Panc1 (cell line): ENCODE measurements around the gene TTLL11. TPM values are rescaled to one million over a fixed set of nuclear protein-coding genes. Genes with fewer than 3 reads are reported as not detected.

Experiments used
- ATAC-seq: fragments of 200-7000 bp; cut with Tn5 transposase; 2 replicates; pipeline ENCODE4 v1.9.1; 2020; ENCODE audit warnings: mild to moderate bottlenecking, moderate library complexity
- BruUV-seq: library from RNA; stranded (reverse); fragments of 400-500 nt; replicated peaks from 2 replicates; lab custom pipeline; 2021; lab: Mats Ljungman, UMichigan
- CTCF ChIA-PET: fragments of 300-600 bp; sonication (Branson Sonifier 250); formaldehyde crosslinking; loops from one replicate; lab custom pipeline; 2022; ENCODE audit warnings: antibody characterized with exemption; lab: Charles Lee
- POLR2A ChIA-PET: fragments of 300-600 bp; sonication (Branson Sonifier 250); formaldehyde crosslinking; loops from one replicate; lab custom pipeline; 2022; ENCODE audit warnings: antibody characterized with exemption; lab: Charles Lee
- DNase-seq: peaks from one replicate; pipeline ENCODE4 v3.0.0-alpha.2; 2010; ENCODE audit warnings: low read depth, low spot score
- H3K27ac ChIP-seq: 2 replicates; pipeline ENCODE4 v1.5.1; 2011; ENCODE audit warnings: mild to moderate bottlenecking, low read length, inconsistent platforms
- H3K27me3 ChIP-seq: fragments of 200-500 bp; sonication (Bioruptor generic); 2 replicates; pipeline ENCODE4 v1.6.0; 2014; ENCODE audit warnings: low read length, inconsistent platforms; ENCODE audit not compliant: control insufficient read depth, insufficient read depth
- H3K36me3 ChIP-seq: fragments of 200-500 bp; sonication (Bioruptor generic); 2 replicates; pipeline ENCODE4 v1.5.1; 2014; ENCODE audit warnings: inconsistent platforms, mild to moderate bottlenecking, low read length, moderate library complexity; ENCODE audit not compliant: control insufficient read depth, insufficient read depth
- H3K4me1 ChIP-seq: 2 replicates; pipeline ENCODE4 v1.5.1; 2011; ENCODE audit warnings: inconsistent platforms, mild to moderate bottlenecking, low read length, moderate library complexity; ENCODE audit not compliant: control insufficient read depth, insufficient read depth
- H3K4me3 ChIP-seq, 2 experiments: 2 replicates each; pipeline ENCODE4 v1.5.1; 2011 to 2012; ENCODE audit warnings: low read depth in 2 of 2, low read length in 2 of 2, mild to moderate bottlenecking in 2 of 2, inconsistent platforms in 1 of 2, moderate library complexity in 1 of 2
- H3K9me3 ChIP-seq: fragments of 200-500 bp; sonication (Bioruptor generic); 2 replicates; pipeline ENCODE4 v1.5.1; 2014; ENCODE audit warnings: low read depth, mild to moderate bottlenecking, inconsistent platforms, low read length, moderate library complexity; ENCODE audit not compliant: control insufficient read depth, insufficient read depth
- CTCF ChIP-seq: fragments of 450-650 bp; IDR thresholded peaks from 2 replicates; pipeline ENCODE4 v1.5.1; 2017; ENCODE audit warnings: mild to moderate bottlenecking
- POLR2AphosphoS5 ChIP-seq: IDR thresholded peaks from 2 replicates; pipeline ENCODE4 v1.6.1; 2012; ENCODE audit warnings: mild to moderate bottlenecking, low read depth, low read length, moderate library complexity
- SIN3A ChIP-seq: IDR thresholded peaks from 2 replicates; pipeline ENCODE4 v1.6.1; 2012; ENCODE audit warnings: low read depth, mild to moderate bottlenecking, low read length, moderate library complexity, borderline replicate concordance; ENCODE audit not compliant: insufficient read depth
- TCF7L2 ChIP-seq: IDR thresholded peaks from 2 replicates; pipeline ENCODE4 v1.6.1; 2011; ENCODE audit warnings: mild to moderate bottlenecking, low read depth, low read length, inconsistent platforms
- in situ Hi-C: cut with HindIII; loops from 2 replicates; pipeline ENCODE4 v1.10.0; 2016; ENCODE audit warnings: low sequenced_read_pairs, low pct_unique_long_range_greater_than_20kb
- intact Hi-C: fragments of 100-400 bp; cut with micrococcal nuclease; formaldehyde crosslinking; loops from one replicate; pipeline ENCODE4 v1.10.0; 2022; ENCODE audit not compliant: unreplicated experiment
- total RNA-seq: library from RNA; stranded (reverse); gene quantifications from one replicate; pipeline ENCODE4 v1.2.1, GENCODE V29; 2021; ENCODE audit not compliant: unreplicated experiment
- TF ChIP-seq, protein P1 (sequence below), 2 experiments: IDR thresholded peaks; 2 replicates each; pipeline ENCODE4 v1.6.1; 2011 to 2012; ENCODE audit warnings: low read depth in 2 of 2, control low read depth in 1 of 2, low read length in 1 of 2, mild to moderate bottlenecking in 1 of 2, moderate library complexity in 1 of 2; ENCODE audit not compliant: insufficient read depth in 1 of 2

TTLL11 gene
- total RNA-seq, 1 experiment from 2014 or later = 1.1 TPM

DNA sequence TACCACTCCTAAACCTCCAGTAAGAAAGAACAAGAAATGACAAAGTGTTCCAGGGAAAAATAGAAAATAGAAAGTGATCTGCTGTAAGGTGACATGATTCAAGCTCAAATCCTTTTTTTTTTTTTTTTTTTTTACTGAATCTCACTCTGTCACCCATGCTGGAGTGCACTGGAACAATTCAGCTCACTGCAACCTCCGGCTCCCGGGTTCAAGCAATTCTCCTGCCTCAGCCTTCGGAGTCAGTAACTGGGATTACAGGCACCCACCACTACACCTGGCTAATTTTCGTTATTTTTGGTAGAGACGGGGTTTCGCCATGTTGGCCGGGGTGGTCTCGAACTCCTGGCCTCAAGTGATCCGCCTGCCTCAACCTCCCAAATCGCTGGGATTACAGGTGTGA, 35.9 kb downstream of the TTLL11 start:
- TF ChIP-seq POLR2AphosphoS5 (no peak), TCF7L2 (no peak), CTCF (no peak), SIN3A (no peak)
- TF ChIP-seq, protein P1, sequence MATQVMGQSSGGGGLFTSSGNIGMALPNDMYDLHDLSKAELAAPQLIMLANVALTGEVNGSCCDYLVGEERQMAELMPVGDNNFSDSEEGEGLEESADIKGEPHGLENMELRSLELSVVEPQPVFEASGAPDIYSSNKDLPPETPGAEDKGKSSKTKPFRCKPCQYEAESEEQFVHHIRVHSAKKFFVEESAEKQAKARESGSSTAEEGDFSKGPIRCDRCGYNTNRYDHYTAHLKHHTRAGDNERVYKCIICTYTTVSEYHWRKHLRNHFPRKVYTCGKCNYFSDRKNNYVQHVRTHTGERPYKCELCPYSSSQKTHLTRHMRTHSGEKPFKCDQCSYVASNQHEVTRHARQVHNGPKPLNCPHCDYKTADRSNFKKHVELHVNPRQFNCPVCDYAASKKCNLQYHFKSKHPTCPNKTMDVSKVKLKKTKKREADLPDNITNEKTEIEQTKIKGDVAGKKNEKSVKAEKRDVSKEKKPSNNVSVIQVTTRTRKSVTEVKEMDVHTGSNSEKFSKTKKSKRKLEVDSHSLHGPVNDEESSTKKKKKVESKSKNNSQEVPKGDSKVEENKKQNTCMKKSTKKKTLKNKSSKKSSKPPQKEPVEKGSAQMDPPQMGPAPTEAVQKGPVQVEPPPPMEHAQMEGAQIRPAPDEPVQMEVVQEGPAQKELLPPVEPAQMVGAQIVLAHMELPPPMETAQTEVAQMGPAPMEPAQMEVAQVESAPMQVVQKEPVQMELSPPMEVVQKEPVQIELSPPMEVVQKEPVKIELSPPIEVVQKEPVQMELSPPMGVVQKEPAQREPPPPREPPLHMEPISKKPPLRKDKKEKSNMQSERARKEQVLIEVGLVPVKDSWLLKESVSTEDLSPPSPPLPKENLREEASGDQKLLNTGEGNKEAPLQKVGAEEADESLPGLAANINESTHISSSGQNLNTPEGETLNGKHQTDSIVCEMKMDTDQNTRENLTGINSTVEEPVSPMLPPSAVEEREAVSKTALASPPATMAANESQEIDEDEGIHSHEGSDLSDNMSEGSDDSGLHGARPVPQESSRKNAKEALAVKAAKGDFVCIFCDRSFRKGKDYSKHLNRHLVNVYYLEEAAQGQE (IDR thresholded peaks at IDR 0.05; ENCODE audit: insufficient read depth in 1 of 2, low read depth in 2 of 2, low read length in 1 of 2) = no peak
- POLR2A ChIA-PET = no interaction called here
- intact Hi-C loops (no loop called here), in situ Hi-C loops (no loop called here)
- H3K27me3 ChIP-seq = no peaks in the 10 kb centered on the region
- CTCF ChIA-PET = interaction anchor here (0.6 kb wide), 1 partner anchor 42 kb away, joined by 5 read pairs; no protein-coding TSS in a partner anchor
- no peak for DNase-seq
- no peak overlapping the region for H3K4me3 ChIP-seq
- H3K27ac ChIP-seq = no peak overlapping the region
- no peak for ATAC-seq
- no TSS peak for BruUV-seq
- no peaks in the 10 kb centered on the region for H3K4me1 ChIP-seq
- no peaks in the 10 kb centered on the region for H3K36me3 ChIP-seq
- no peaks in the 10 kb centered on the region for H3K9me3 ChIP-seq

GRCh38 chr9:122056484-122056883, 36.6 kb downstream of the TTLL11 start:
- no peak overlapping the region for H3K27ac ChIP-seq
- CTCF ChIA-PET = interaction anchor here (0.6 kb wide), 1 partner anchor 43 kb away, joined by 5 read pairs; no protein-coding TSS in a partner anchor
- H3K9me3 ChIP-seq = no peaks in the 10 kb centered on the region
- no peak overlapping the region for H3K4me3 ChIP-seq
- no peak for ATAC-seq
- intact Hi-C loops (no loop called here), in situ Hi-C loops (no loop called here)
- no peaks in the 10 kb centered on the region for H3K4me1 ChIP-seq
- no peaks in the 10 kb centered on the region for H3K27me3 ChIP-seq
- no TSS peak for BruUV-seq
- no peak for DNase-seq
- POLR2A ChIA-PET = interaction anchor here (0.5 kb wide), 1 partner anchor 9 kb away, joined by 3 read pairs; no protein-coding TSS in a partner anchor
- TF ChIP-seq, protein P1 (IDR thresholded peaks at IDR 0.05; ENCODE audit: insufficient read depth in 1 of 2, low read depth in 2 of 2, low read length in 1 of 2) = peak; percentile 75
- no peak for TF ChIP-seq CTCF
- H3K36me3 ChIP-seq = no peaks in the 10 kb centered on the region
